T-helper 17 cell (primary cell): ENCODE measurements around the gene SPTLC1. TPM values are rescaled to one million over a fixed set of nuclear protein-coding genes. Genes with fewer than 3 reads are reported as not detected.
A peak's percentile ranks its signal among the peaks of the same experiment; 100 is the strongest.
"Not testable (repeated sequence)": the region's sequence is repeated elsewhere in the genome, so short reads cannot be mapped to it uniquely, and the experiment has no call there.

Experiments used
- ATAC-seq: fragments of 150-1000 bp; cut with Tn5 transposase; 2 replicates; pipeline ENCODE4 v1.10.0; 2021; ENCODE audit warnings: mild to moderate bottlenecking, moderate library complexity
- DNase-seq, 3 donors: peaks; one replicate each; pipeline versions ENCODE4 v3.0.0 to v3.0.0-alpha.2; 2020 to 2021
- H3K9me3 ChIP-seq: one replicate; pipeline ENCODE4 v1.7.0; 2013; ENCODE audit warnings: low read length, mild to moderate bottlenecking; ENCODE audit not compliant: control insufficient read depth, poor library complexity, severe bottlenecking
- H3K27ac Mint-ChIP-seq: one replicate; pipeline ENCODE4 v1.8.0; 2022; ENCODE audit warnings: mild to moderate bottlenecking, moderate library complexity, mixed read lengths
- H3K27me3 Mint-ChIP-seq: one replicate; pipeline ENCODE4 v1.8.0; 2022; ENCODE audit warnings: mixed read lengths
- H3K36me3 Mint-ChIP-seq: one replicate; pipeline ENCODE4 v1.8.0; 2022; ENCODE audit warnings: low read depth, mixed read lengths
- H3K4me1 Mint-ChIP-seq: one replicate; pipeline ENCODE4 v1.8.0; 2022; ENCODE audit warnings: mild to moderate bottlenecking, mixed read lengths
- H3K4me3 Mint-ChIP-seq: one replicate; pipeline ENCODE4 v1.8.0; 2022; ENCODE audit warnings: mild to moderate bottlenecking, moderate library complexity, mixed read lengths
- total RNA-seq, 4 donors: library from RNA in 2 of 4; stranded (reverse) in 2 of 4; gene quantifications; one replicate each; pipeline ENCODE4 v1.2.3 and lab custom pipeline; 2022 to 2026

SPTLC1 gene
- total RNA-seq, 2 donors from 2014 or later: 40.0 to 42.0 TPM

DNA sequence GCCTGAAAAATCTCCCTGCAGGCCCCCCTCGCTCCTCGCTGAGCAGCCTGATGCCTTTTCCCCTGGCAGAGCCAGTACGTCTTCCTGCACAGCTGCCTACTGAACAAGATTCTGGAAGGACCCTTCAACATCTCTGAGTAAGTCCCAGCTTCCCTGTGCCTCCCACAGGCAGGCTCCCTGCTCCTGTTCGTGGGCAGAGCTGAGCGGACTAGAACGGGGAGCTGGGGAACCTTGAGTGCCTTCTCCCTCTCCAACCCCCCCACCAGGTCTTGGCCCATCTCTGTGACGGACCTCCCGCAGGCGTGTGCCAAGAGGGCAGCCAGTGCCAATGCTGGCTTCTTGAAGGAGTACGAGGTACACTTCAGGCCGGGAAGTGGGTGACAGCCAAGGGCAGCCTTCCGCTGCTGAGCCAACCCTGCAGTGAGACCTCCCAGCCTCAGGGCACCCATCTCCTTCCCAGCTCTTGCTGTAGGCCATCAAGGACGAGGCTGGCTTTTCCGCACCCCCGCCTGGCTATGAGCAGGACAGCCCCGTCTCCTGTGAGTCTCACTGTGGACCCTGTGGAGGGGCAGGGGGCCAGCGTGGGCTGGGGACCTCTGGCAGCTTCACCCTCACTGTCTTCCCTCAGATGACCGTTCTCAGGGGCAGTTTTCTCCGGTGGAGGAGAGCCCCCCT, 21.1 kb upstream of the SPTLC1 start:
- no peak for DNase-seq
- peaks cover 23% of the 10 kb centered on the region for H3K4me1 Mint-ChIP-seq
- peaks cover 2% of the 10 kb centered on the region for H3K36me3 Mint-ChIP-seq
- no peak overlapping the region for H3K4me3 Mint-ChIP-seq
- peaks cover 49% of the 10 kb centered on the region for H3K27me3 Mint-ChIP-seq
- H3K27ac Mint-ChIP-seq: no peak overlapping the region
- ATAC-seq: no peak
- H3K9me3 ChIP-seq: no peaks in the 10 kb centered on the region

DNA sequence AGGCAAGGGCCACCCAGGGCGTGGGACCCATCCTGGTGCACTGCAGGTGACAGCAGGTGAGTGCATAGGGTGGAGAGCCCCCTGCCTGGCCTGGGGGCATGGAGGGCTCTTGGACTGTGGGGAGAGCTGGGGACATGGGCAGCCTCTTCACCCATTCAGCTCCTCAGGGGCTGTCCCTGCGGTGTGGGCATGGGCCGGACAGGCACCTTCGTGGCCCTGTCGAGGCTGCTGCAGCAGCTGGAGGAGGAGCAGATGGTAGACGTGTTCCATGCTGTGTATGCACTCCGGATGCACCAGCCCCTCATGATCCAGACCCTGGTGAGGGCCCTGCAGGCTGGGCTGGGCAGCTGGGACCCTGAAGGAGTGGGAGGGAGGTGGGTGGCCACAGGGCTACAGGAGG, 20.4 kb upstream of the SPTLC1 start:
- Mint-ChIP-seq H3K27ac (no peak overlapping the region), H3K4me1 (peaks cover 18% of the 10 kb centered on the region), H3K36me3 (no peaks in the 10 kb centered on the region), H3K4me3 (no peak overlapping the region), H3K27me3 (peaks cover 42% of the 10 kb centered on the region)
- DNase-seq: no peak
- no peak for ATAC-seq
- H3K9me3 ChIP-seq: no peaks in the 10 kb centered on the region

DNA sequence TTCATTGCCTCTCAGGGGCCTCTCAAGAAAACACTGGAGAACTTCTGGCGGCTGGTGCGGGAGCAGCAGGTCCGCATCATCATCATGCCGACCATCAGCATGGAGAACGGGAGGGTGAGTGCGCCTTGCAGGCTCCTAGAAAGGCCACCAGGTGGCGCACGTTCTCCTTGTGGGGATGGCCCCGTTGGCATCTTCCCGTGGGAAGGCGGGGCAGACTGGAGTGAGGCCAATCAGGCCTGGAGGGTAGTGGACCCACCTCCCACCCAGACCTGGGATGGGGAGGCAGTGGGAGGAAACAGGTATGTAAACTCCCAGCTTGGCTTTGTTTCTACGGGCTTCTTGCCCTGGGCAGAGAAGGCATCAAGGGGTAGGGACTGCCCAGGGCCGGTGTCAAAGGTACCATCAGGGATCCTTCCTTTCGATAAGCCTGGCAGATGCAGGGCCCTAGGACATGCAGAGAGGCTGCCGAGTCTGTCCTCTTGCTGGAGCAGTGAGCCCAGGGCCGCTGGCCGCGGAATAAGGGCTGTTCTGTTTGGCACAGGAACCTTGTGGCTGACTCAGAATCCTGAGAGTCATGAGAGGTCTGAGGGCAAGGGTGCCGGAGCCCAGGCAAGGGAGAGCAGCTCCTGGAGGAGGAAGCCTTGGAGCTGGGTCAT, 18.9 kb upstream of the SPTLC1 start:
- no peaks in the 10 kb centered on the region for H3K9me3 ChIP-seq
- Mint-ChIP-seq H3K27ac (no peak overlapping the region), H3K27me3 (peaks cover 31% of the 10 kb centered on the region), H3K36me3 (no peaks in the 10 kb centered on the region), H3K4me1 (peaks cover 13% of the 10 kb centered on the region), H3K4me3 (peak overlapping the region; percentile 73)
- DNase-seq (peak; percentile 60 to 64 (median 63)), ATAC-seq (peak; percentile 86)

DNA sequence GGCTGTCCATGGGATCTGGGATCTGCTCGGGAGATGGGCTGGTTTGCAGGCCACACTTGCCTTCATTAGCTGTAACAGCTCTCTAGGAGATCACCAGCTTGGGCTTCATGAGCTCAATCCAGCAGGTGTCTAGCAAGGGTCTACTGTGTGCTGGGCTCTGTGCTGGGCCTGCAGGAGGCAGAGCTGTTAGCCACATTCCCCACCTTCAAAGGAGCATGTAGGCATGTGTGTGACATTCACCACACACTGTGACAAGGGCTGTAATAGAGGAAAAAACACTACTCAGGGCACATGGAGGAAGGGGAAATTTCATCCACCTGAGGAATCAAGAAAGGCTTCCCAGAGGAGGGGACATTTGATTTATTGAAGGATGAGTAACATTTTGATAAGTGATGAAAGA, 17.7 kb upstream of the SPTLC1 start:
- H3K27me3 Mint-ChIP-seq: peaks cover 31% of the 10 kb centered on the region
- H3K4me3 Mint-ChIP-seq, ATAC-seq, H3K9me3 ChIP-seq, H3K27ac Mint-ChIP-seq, DNase-seq, H3K36me3 Mint-ChIP-seq: not testable (repeated sequence)
- peaks cover 12% of the 10 kb centered on the region for H3K4me1 Mint-ChIP-seq

DNA sequence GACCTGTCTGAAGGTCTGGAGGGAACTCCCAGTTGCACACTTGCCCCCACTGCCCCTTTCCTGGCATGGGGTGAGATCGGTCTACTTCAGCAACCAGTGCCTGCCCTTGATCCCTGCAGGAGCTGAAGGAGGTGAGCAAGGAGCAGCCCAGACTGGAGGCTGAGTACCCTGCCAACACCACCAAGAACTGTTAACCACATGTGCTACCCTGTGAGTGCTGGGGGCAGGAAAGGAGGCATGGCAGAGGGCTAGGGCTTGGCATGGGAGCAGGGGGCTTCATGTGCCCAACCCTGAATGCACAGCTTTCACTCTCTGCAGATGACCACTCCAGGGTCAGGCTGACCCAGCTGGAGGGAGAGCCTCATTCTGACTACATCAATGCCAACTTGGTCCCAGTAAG, 17.3 kb upstream of the SPTLC1 start:
- no peak overlapping the region for H3K27ac Mint-ChIP-seq
- no peak overlapping the region for H3K4me3 Mint-ChIP-seq
- ATAC-seq: no peak
- H3K27me3 Mint-ChIP-seq: peaks cover 31% of the 10 kb centered on the region
- H3K4me1 Mint-ChIP-seq: peaks cover 12% of the 10 kb centered on the region
- no peaks in the 10 kb centered on the region for H3K9me3 ChIP-seq
- H3K36me3 Mint-ChIP-seq: no peaks in the 10 kb centered on the region
- no peak for DNase-seq

DNA sequence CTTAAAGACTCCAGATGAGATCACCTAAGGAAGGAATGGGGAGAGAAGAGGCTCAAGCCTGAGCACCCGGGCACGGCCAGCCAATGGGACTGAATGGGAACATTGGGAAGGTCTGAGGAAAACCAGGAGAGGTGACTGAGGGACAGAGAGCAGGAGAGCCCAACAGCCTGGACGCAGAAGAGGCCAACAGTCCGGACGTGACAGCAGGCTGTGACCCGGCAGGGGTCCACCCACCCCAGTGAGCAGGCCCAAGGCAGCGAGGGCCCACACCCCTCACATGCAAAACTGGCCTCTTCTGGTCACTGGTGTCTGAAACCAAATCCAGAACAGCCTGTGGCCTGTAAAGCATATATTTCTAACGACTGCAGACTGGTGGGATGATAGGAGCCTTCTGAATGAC, 7.6 kb upstream of the SPTLC1 start:
- no peaks in the 10 kb centered on the region for H3K9me3 ChIP-seq
- no peak for DNase-seq
- peaks cover 2% of the 10 kb centered on the region for H3K4me1 Mint-ChIP-seq
- peaks cover 19% of the 10 kb centered on the region for H3K27me3 Mint-ChIP-seq
- no peaks in the 10 kb centered on the region for H3K36me3 Mint-ChIP-seq
- no peak for ATAC-seq
- H3K27ac Mint-ChIP-seq: no peak overlapping the region
- no peak overlapping the region for H3K4me3 Mint-ChIP-seq

DNA sequence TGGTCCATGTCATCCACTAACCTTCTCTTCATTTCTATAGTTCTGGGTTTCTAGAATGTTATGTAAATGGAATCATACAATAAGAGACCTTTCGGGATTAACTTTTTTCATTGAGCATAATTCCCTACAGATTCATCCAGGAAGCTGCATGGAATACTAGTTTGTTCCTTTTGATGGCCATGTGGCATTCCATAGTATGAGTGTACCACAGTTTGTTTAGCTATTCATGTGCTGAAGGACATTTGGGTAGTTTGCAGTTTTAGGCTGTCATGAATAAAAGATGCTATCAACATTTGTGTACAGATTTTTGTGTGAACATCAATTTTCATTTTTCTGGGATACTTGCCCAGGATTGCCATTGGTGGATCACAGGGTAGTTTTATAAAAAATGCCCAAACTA, 6.8 kb upstream of the SPTLC1 start:
- Mint-ChIP-seq H3K27me3 (peaks cover 19% of the 10 kb centered on the region), H3K36me3 (no peaks in the 10 kb centered on the region), H3K4me1 (peaks cover 2% of the 10 kb centered on the region), H3K27ac (no peak overlapping the region), H3K4me3 (no peak overlapping the region)
- no peaks in the 10 kb centered on the region for H3K9me3 ChIP-seq
- no peak for DNase-seq
- ATAC-seq: no peak

DNA sequence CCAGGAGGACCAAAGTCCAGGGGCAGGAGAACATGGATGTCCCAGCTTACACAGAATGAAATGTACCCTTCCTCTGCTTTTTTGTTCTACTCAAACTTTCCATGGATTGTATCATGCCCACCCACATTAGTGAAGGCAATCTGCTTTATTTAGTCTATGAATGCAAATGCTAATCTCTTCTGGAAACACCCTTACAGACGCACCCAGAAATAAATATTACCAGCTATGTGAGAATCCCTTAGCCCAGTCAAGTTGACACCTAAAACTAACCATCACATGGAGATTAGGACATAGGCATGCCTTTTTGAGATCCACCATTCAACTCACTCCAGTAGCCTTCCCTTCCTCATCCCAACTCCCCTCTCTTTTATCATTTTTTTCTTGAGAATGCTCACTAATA, 6.1 kb upstream of the SPTLC1 start:
- Mint-ChIP-seq H3K27me3 (peaks cover 19% of the 10 kb centered on the region), H3K4me1 (peaks cover 2% of the 10 kb centered on the region), H3K4me3 (no peak overlapping the region), H3K36me3 (no peaks in the 10 kb centered on the region), H3K27ac (no peak overlapping the region)
- H3K9me3 ChIP-seq: no peaks in the 10 kb centered on the region
- ATAC-seq (no peak), DNase-seq (no peak)

DNA sequence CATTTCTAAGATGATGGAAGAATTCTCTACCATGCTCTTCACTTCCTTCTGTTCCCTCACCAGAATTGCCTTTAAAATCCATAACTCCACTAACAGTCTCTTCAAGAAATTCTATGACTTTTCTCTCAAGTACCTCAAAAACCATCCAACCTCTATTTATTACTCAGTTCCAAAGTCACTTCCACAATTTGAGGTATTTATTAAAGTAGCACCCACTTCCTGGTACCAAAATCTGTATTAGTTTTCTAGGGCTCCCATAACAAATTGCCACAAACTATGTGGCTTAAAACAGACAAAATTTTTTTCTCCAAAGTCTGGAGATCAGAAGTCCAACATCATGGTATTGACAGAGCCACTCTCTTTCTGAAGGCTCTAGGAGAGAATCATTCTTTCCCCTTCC, 4.9 kb upstream of the SPTLC1 start:
- DNase-seq: no peak
- H3K4me3 Mint-ChIP-seq: no peak overlapping the region
- ATAC-seq: no peak
- H3K27me3 Mint-ChIP-seq: peaks cover 19% of the 10 kb centered on the region
- peaks cover 3% of the 10 kb centered on the region for H3K4me1 Mint-ChIP-seq
- H3K9me3 ChIP-seq: no peaks in the 10 kb centered on the region
- H3K27ac Mint-ChIP-seq: no peak overlapping the region
- H3K36me3 Mint-ChIP-seq: no peaks in the 10 kb centered on the region

DNA sequence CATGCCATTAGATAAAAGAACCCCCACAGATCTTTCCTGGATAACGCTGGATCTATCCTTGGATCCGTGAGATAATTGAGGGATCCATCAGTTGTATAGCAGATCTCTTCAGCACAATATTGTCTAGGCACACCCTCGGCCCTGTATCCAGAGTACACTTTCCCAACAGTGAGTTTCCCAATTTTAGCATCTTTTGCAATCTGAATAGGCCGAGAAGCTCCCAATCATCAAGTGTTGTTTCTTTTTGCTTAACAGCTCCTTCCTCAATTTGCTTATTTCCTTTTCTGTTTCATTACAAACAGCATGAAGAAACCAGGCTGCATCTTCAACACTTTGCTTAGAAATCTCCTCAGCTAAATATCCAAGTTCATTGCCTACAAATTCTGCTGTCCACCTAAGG, 4.4 kb upstream of the SPTLC1 start:
- H3K36me3 Mint-ChIP-seq: no peaks in the 10 kb centered on the region
- no peaks in the 10 kb centered on the region for H3K9me3 ChIP-seq
- DNase-seq: no peak
- H3K4me1 Mint-ChIP-seq: peaks cover 4% of the 10 kb centered on the region
- H3K4me3 Mint-ChIP-seq: no peak overlapping the region
- ATAC-seq: no peak
- peaks cover 19% of the 10 kb centered on the region for H3K27me3 Mint-ChIP-seq
- no peak overlapping the region for H3K27ac Mint-ChIP-seq

DNA sequence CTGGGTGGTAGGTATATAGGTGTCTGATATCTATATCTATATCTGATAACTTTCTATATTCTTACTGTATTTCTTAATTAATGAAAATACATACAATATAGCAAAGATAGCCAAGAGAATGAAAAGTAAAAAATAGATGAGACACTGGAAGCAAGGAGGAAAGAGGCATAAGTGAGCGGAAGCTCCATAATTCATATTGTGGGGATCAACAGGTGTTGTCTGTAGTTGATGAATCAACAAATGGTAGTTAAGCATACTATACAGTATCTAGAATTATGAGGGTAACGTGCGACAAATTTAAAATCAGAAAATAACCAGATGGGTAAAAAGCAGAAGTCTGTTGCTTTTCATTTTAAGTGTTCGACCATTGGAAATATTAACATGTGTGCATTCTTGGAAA, 7.1 kb downstream of the SPTLC1 start:
- Mint-ChIP-seq H3K27me3 (no peaks in the 10 kb centered on the region), H3K4me3 (no peak overlapping the region), H3K4me1 (peaks cover 19% of the 10 kb centered on the region), H3K36me3 (peaks cover 17% of the 10 kb centered on the region), H3K27ac (no peak overlapping the region)
- ATAC-seq: no peak
- no peaks in the 10 kb centered on the region for H3K9me3 ChIP-seq
- DNase-seq: no peak

DNA sequence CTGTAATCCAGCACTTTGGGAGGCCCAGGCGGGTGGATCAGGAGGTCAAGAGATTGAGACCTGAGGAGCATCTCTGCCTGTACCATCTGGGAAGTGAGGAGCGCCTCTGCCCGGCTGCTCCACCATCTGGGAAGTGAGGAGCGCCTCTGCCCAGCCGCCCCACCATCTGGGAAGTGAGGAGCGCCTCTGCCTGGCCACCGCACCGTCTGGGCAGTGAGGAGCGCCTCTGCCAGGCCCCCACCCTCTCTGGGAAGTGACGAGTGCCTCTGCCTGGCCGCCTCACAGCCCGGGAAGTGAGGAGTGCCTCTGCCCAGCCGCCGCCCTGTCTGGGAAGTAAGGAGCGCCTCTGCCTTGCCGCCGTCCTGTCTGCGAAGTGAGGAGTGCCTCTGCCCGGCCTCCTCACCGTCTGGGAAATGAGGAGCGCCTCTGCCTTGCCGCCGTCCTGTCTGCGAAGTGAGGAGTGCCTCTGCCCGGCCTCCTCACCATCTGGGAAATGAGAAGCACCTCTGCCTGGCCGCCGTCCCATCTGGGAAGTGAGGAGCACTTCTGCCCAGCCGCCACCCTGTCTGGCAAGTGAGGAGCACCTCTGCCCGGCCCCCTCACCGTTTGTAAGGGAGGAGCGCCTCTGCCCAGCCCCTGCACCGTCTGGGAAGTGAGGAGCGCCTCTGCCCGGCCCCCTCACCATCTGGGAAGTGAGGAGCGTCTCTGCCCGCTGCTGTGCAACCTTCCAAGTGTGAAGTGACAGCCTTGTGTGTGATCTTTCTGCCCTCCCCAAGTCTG, 9.6 kb downstream of the SPTLC1 start:
- H3K36me3 Mint-ChIP-seq: peaks cover 10% of the 10 kb centered on the region
- not testable (repeated sequence) for H3K4me3 Mint-ChIP-seq, H3K27me3 Mint-ChIP-seq, H3K27ac Mint-ChIP-seq, ATAC-seq, DNase-seq, H3K9me3 ChIP-seq
- H3K4me1 Mint-ChIP-seq: peaks cover 13% of the 10 kb centered on the region

DNA sequence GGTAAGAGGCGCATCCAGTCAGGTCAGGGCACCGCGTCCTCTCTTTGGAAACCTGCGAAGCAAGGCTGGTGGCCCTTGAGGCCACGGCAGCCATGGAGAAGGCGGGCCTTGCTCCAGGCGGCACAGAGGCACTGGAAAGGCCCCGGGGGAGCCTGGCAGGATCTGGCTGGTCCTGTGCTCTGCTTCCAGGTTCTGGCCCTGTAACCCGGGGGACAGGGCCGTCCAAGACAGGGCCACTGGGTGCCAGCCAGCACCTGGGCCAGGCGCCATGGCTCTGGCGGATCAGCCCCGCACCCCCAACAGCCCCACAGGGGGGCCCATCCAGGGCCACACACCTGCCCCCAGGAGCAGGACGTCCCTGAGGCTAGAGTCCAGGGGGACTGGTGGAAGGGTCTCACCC, 11.6 kb downstream of the SPTLC1 start:
- not testable (repeated sequence) for H3K9me3 ChIP-seq, H3K27me3 Mint-ChIP-seq, H3K4me3 Mint-ChIP-seq, H3K27ac Mint-ChIP-seq, DNase-seq, H3K36me3 Mint-ChIP-seq, ATAC-seq
- H3K4me1 Mint-ChIP-seq: peaks cover 15% of the 10 kb centered on the region
